K562 (cell line): ENCODE results near the gene MED29. TPM values are rescaled to one million over a fixed set of nuclear protein-coding genes. Genes with fewer than 3 reads are reported as not detected.

Experiments
- FUS ChIP-seq: fragments of 200-400 bp; formaldehyde crosslinking; optimal IDR thresholded peaks from 2 replicates; pipeline ENCODE3; 2017; ENCODE audit warnings: low read depth, low read length
- MCM7 ChIP-seq, 2 experiments: fragments of 450-650 bp; IDR thresholded peaks; 2 replicates each; pipeline ENCODE4 v1.6.1; 2016 to 2018
- MLX ChIP-seq, 2 experiments: fragments of 450-650 bp in 1 of 2; sonication (generic) in 1 of 2; formaldehyde crosslinking; conservative IDR thresholded peaks; 2 replicates each; pipeline versions ENCODE4 v1.4.0 to v1.8.1; 2020 to 2022; ENCODE audit warnings: mild to moderate bottlenecking in 1 of 2, missing genetic modification reagents in 1 of 2
- RBM15 ChIP-seq: fragments of 200-400 bp; formaldehyde crosslinking; IDR thresholded peaks from 2 replicates; pipeline ENCODE4 v1.6.1; 2018; ENCODE audit warnings: mild to moderate bottlenecking, low read length, moderate library complexity; ENCODE audit not compliant: insufficient read depth
- SRSF1 ChIP-seq: fragments of 200-400 bp; formaldehyde crosslinking; IDR thresholded peaks from 2 replicates; pipeline ENCODE4 v1.6.1; 2017; ENCODE audit warnings: mild to moderate bottlenecking, low read depth, low read length, moderate library complexity
- TSC22D4 ChIP-seq: fragments of 450-650 bp; IDR thresholded peaks from 2 replicates; pipeline ENCODE4 v1.6.1; 2016; ENCODE audit warnings: missing genetic modification characterization, missing biosample characterization, control low read depth
- ZBTB34 ChIP-seq: fragments of 250-450 bp; sonication (Bioruptor Pico); IDR thresholded peaks from 2 replicates; pipeline ENCODE4 v1.8.0; 2021; ENCODE audit warnings: mild to moderate bottlenecking, moderate library complexity
- ZNF174 ChIP-seq: fragments of 250-450 bp; sonication (Bioruptor Pico); IDR thresholded peaks from 2 replicates; pipeline ENCODE4 v1.4.0; 2020; ENCODE audit warnings: mild to moderate bottlenecking
- polyA plus RNA-seq, 8 experiments: library from polyadenylated mRNA; depleted of rRNA in 4 of 8; stranded (reverse) in 5 of 8; unstranded in 3 of 8; fragments of >200 nt; fragmentation: Nextera tagmentation in 2 of 8; fragmentation: Illumina TruSeq in 1 of 8; extraction: Ambion mirVana in 2 of 8; extraction: Trizol in 1 of 8; gene quantifications; 2 replicates each; pipeline versions ENCODE4 v1.2.1 to v1.2.3, GENCODE V29; 2011 to 2014; ENCODE audit warnings: inconsistent platforms in 1 of 8, missing spikeins in 1 of 8
- total RNA-seq, 7 experiments: library from RNA; depleted of rRNA in 6 of 7; stranded (reverse); fragments of >200 nt in 6 of 7; fragmentation: Illumina TruSeq in 2 of 7; extraction: Trizol in 2 of 7; gene quantifications; 2 replicates each; pipeline versions ENCODE4 v1.2.1 to v1.2.3, GENCODE V29; 2011 to 2021; ENCODE audit warnings: low replicate concordance in 1 of 7
- TF ChIP-seq, protein P1 (sequence below): fragments of 450-650 bp; IDR thresholded peaks from 2 replicates; pipeline ENCODE4 v1.6.1; 2016; ENCODE audit warnings: low read depth
- TF ChIP-seq, protein P2 (sequence below): sonication (generic); formaldehyde crosslinking; IDR thresholded peaks from 2 replicates; pipeline ENCODE4 v1.8.0; 2022; ENCODE audit warnings: mild to moderate bottlenecking, missing genetic modification reagents, borderline replicate concordance

MED29 gene
- total and polyA plus RNA-seq, 9 of the 15 experiments (the other 6 are each of a cell fraction or from before 2014, with no cell fraction given): 1.8 to 22.6 (median 12.4) TPM

DNA sequence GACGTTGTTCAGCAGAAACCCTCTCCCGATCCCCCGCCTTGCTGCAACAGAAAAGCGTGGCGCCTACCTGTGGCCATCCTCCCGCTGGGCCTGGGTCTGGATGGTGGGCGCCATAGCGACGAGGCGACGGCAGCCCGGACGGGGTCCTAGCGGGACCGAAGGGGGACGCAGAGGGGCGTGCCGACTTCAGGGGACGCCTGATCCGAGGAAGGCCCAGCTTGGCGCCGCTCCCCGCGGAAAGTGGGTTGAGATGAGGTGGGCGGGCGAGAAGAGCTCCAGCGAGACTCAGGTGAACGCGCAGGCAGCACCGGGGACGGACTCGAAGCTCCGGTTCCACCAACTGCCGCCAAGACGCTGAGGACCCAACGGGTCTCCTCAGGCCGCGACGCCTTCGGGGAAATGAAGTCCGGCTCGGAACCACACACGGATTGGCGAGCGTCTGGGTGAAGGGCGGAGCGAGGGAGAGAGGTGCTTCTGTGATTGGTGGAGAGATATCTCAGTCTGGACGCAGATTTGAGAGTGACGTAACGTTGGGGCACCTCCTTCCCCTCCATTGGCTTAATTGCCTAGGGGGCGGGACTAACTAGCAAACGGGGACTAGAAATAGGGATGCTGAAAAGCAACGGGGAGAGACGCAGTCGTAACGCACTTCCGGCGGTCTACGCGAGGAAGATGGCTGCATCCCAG is at the start of gene MED29, which contains the start of gene PAF1 (continued):
- TF ChIP-seq, protein P1, sequence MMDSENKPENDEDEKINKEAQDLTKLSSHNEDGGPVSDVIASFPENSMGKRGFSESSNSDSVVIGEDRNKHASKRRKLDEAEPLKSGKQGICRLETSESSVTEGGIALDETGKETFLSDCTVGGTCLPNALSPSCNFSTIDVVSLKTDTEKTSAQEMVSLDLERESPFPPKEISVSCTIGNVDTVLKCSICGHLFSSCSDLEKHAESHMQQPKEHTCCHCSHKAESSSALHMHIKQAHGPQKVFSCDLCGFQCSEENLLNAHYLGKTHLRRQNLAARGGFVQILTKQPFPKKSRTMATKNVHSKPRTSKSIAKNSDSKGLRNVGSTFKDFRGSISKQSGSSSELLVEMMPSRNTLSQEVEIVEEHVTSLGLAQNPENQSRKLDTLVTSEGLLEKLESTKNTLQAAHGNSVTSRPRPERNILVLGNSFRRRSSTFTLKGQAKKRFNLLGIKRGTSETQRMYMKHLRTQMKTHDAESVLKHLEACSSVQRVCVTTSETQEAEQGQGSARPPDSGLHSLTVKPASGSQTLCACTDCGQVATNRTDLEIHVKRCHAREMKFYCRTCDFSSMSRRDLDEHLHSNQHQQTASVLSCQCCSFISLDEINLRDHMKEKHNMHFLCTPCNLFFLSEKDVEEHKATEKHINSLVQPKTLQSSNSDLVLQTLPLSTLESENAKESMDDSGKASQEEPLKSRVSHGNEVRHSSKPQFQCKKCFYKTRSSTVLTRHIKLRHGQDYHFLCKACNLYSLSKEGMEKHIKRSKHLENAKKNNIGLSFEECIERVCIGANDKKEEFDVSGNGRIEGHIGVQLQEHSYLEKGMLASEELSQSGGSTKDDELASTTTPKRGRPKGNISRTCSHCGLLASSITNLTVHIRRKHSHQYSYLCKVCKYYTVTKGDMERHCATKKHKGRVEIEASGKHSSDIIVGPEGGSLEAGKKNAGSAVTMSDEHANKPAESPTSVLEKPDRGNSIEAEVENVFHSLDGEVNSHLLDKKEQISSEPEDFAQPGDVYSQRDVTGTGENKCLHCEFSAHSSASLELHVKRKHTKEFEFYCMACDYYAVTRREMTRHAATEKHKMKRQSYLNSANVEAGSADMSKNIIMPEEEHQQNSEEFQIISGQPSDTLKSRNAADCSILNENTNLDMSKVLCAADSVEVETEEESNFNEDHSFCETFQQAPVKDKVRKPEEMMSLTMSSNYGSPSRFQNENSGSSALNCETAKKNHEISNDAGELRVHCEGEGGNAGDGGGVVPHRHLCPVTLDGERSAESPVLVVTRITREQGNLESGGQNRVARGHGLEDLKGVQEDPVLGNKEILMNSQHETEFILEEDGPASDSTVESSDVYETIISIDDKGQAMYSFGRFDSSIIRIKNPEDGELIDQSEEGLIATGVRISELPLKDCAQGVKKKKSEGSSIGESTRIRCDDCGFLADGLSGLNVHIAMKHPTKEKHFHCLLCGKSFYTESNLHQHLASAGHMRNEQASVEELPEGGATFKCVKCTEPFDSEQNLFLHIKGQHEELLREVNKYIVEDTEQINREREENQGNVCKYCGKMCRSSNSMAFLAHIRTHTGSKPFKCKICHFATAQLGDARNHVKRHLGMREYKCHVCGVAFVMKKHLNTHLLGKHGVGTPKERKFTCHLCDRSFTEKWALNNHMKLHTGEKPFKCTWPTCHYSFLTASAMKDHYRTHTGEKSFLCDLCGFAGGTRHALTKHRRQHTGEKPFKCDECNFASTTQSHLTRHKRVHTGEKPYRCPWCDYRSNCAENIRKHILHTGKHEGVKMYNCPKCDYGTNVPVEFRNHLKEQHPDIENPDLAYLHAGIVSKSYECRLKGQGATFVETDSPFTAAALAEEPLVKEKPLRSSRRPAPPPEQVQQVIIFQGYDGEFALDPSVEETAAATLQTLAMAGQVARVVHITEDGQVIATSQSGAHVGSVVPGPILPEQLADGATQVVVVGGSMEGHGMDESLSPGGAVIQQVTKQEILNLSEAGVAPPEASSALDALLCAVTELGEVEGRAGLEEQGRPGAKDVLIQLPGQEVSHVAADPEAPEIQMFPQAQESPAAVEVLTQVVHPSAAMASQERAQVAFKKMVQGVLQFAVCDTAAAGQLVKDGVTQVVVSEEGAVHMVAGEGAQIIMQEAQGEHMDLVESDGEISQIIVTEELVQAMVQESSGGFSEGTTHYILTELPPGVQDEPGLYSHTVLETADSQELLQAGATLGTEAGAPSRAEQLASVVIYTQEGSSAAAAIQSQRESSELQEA: peak; percentile 86
- TF ChIP-seq RBM15 (no peak), FUS (no peak), MCM7 (IDR thresholded peaks at IDR 0.05) (no peak), ZBTB34 (CRISPR knock-in tag) (no peak), MLX (CRISPR knock-in tag; conservative IDR thresholded peaks at IDR 0.05) (no peak), SRSF1 (no peak), ZNF174 (CRISPR knock-in tag) (no peak), TSC22D4 (tag) (no peak)
- TF ChIP-seq, protein P2, sequence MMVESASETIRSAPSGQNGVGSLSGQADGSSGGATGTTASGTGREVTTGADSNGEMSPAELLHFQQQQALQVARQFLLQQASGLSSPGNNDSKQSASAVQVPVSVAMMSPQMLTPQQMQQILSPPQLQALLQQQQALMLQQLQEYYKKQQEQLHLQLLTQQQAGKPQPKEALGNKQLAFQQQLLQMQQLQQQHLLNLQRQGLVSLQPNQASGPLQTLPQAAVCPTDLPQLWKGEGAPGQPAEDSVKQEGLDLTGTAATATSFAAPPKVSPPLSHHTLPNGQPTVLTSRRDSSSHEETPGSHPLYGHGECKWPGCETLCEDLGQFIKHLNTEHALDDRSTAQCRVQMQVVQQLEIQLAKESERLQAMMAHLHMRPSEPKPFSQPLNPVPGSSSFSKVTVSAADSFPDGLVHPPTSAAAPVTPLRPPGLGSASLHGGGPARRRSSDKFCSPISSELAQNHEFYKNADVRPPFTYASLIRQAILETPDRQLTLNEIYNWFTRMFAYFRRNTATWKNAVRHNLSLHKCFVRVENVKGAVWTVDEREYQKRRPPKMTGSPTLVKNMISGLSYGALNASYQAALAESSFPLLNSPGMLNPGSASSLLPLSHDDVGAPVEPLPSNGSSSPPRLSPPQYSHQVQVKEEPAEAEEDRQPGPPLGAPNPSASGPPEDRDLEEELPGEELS: no peak
